HG03442 (cell line): ENCODE results near the gene LPAR2.
"Not testable (repeated sequence)": the region's sequence is repeated elsewhere in the genome, so short reads cannot be mapped to it uniquely, and the experiment has no call there.

Source experiments
- ATAC-seq: cut with Tn5 transposase; IDR thresholded peaks from one replicate; pipeline ENCODE4 v1.9.1; 2021; ENCODE audit warnings: mild to moderate bottlenecking, moderate library complexity; ENCODE audit not compliant: unreplicated experiment

The LPAR2 gene

GRCh38 chr19:19633711-19634515 lies 5.9 kb upstream of the LPAR2 start:
- ATAC-seq, result no peak

- ATAC-seq, result no peak
Observed at GRCh38 chr19:19632661-19633060, 4.6 kb upstream of the LPAR2 start.

GRCh38 chr19:19631346-19631745 lies 3.3 kb upstream of the LPAR2 start:
- no peak for ATAC-seq

- no peak for ATAC-seq
Observed at GRCh38 chr19:19630426-19630825, 2.4 kb upstream of the LPAR2 start.

- ATAC-seq, result no peak
Observed at GRCh38 chr19:19630062-19630414, 2.0 kb upstream of the LPAR2 start.

- peak; percentile 11 for ATAC-seq
Observed at GRCh38 chr19:19628501-19629134, 598 bp upstream of the LPAR2 start.

GRCh38 chr19:19626516-19627472 lies 1.2 kb downstream of the LPAR2 start:
- no peak for ATAC-seq

GRCh38 chr19:19624032-19624570 lies 3.9 kb downstream of the LPAR2 start:
- no peak for ATAC-seq

GRCh38 chr19:19623383-19623782 lies 4.6 kb downstream of the LPAR2 start:
- ATAC-seq, result no peak

GRCh38 chr19:19619849-19620210 lies 8.2 kb downstream of the LPAR2 start:
- no peak for ATAC-seq

- ATAC-seq, result no peak
Observed at GRCh38 chr19:19619181-19619848, 8.7 kb downstream of the LPAR2 start.

- ATAC-seq, result peak; percentile 90
Observed at GRCh38 chr19:19618219-19619051, 9.6 kb downstream of the LPAR2 start, which contains the start of gene PBX4. Gene PBX4 (minus strand): TSS chr19:19618687. CDS start chr19:19618629, 58 bp downstream.

- no peak for ATAC-seq
Observed at GRCh38 chr19:19615086-19615485, 12.9 kb downstream of the LPAR2 start.

- no peak for ATAC-seq
Observed at GRCh38 chr19:19613506-19613905, 14.5 kb downstream of the LPAR2 start.

- ATAC-seq, result no peak
Observed at GRCh38 chr19:19610376-19611202, 17.4 kb downstream of the LPAR2 start.

- not testable (repeated sequence) for ATAC-seq
Observed at GRCh38 chr19:19606686-19607085, 21.3 kb downstream of the LPAR2 start.

GRCh38 chr19:19606021-19606420 lies 22.0 kb downstream of the LPAR2 start:
- ATAC-seq, result no peak

- ATAC-seq, result no peak
Observed at GRCh38 chr19:19602713-19603324, 25.2 kb downstream of the LPAR2 start.
